HEK293T (cell line): ENCODE data around the gene CELSR1.

Source experiments
- ARNT ChIP-seq: fragments of 450-650 bp; IDR thresholded peaks from 2 replicates; pipeline ENCODE4 v1.6.1; 2017; ENCODE audit warnings: mild to moderate bottlenecking
- BHLHE40 ChIP-seq: fragments of 450-650 bp; IDR thresholded peaks from 2 replicates; pipeline ENCODE4 v1.6.1; 2016; ENCODE audit warnings: mild to moderate bottlenecking, moderate library complexity, borderline replicate concordance
- ELF4 ChIP-seq: fragments of 450-650 bp; IDR thresholded peaks from 2 replicates; pipeline ENCODE4 v1.6.1; 2017; ENCODE audit warnings: antibody characterized with exemption
- FOXA1 ChIP-seq: fragments of 450-650 bp; IDR thresholded peaks from 2 replicates; pipeline ENCODE4 v1.6.1; 2016; ENCODE audit warnings: mild to moderate bottlenecking
- FOXK2 ChIP-seq: fragments of 450-650 bp; IDR thresholded peaks from 2 replicates; pipeline ENCODE4 v1.6.1; 2016; ENCODE audit warnings: mild to moderate bottlenecking
- SP1 ChIP-seq: fragments of 450-650 bp; IDR thresholded peaks from 2 replicates; pipeline ENCODE4 v1.6.1; 2017
- SUZ12 ChIP-seq: fragments of 450-650 bp; IDR thresholded peaks from 2 replicates; pipeline ENCODE4 v1.6.1; 2016; ENCODE audit warnings: mild to moderate bottlenecking
- TARDBP ChIP-seq: fragments of 450-650 bp; IDR thresholded peaks from 2 replicates; pipeline ENCODE4 v1.6.1; 2016
- ZNF384 ChIP-seq: fragments of 450-650 bp; IDR thresholded peaks from 2 replicates; pipeline ENCODE4 v1.6.1; 2016

DNA sequence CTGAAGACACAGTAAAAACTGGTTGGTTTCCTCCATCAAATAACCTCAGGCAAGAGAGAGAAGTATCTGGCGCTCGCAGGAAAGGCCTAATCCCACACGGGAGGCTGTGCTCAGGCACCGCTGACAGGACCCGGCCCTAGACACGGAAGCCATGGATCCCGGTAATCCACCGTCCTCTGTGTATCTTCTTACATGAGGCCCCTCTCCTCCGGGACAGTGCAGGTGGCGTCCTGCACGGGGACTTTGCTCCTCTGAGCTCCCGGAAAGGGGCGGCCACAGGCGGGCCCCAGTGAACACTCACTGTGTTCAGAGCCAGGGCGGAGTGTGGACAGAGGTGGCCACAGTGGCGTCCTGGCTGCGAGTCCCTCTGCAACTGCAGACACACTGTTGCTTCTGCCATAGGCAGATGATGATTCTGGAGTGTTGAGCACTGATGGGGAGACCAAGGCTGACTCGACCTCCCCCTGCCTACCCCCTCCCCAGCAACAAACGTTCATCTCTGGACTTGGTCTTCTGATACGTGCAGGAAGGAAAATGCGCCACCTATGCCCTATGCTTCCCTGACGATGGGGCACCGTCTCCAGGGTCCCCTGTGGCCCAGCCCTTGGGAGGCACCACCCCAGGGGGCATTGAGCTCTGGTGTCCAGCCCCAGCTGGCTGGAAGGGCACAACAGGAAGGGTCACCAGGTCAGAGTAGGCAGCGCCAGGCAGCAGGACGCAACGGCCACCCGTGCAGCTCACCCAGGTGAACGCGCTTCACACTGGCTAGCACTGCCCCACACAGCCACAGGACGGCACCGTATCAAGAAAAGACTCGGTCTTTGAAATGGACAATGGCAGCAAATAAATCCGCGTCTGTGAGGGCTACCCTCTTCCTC, 106.2 kb downstream of the CELSR1 start:
- TF ChIP-seq FOXK2 = no peak
- no peak for TF ChIP-seq ELF4
- no peak for TF ChIP-seq BHLHE40
- TF ChIP-seq FOXA1 = no peak
- no peak for TF ChIP-seq ARNT
- no peak for TF ChIP-seq ZNF384
- no peak for TF ChIP-seq SP1
- TF ChIP-seq TARDBP = no peak
- TF ChIP-seq SUZ12 = no peak
